OCI-LY1 (cell line): ENCODE measurements around the gene NUDT14.

Source experiments
- H2AFZ ChIP-seq: fragments of 200-600 bp; sonication (generic), shearing (Covaris generic); 2 replicates; pipeline ENCODE4 v1.6.0; 2014; ENCODE audit warnings: antibody characterized with exemption, mild to moderate bottlenecking, low read length
- H3F3A ChIP-seq: fragments of 200-600 bp; sonication (generic), shearing (Covaris generic); 2 replicates; pipeline ENCODE4 v1.6.0; 2014; ENCODE audit warnings: mild to moderate bottlenecking, antibody characterized with exemption, low read length, moderate library complexity; ENCODE audit not compliant: insufficient read depth
- H3K27ac ChIP-seq: fragments of 200-600 bp; sonication (generic); 2 replicates; pipeline ENCODE4 v1.5.1; 2014; ENCODE audit warnings: low read length, mixed run types, mild to moderate bottlenecking, low read depth; ENCODE audit not compliant: poor library complexity, severe bottlenecking
- H3K27me3 ChIP-seq: fragments of 200-600 bp; sonication (generic); 2 replicates; pipeline ENCODE4 v1.6.0; 2014; ENCODE audit warnings: antibody characterized with exemption, mild to moderate bottlenecking, low read length, moderate library complexity; ENCODE audit not compliant: insufficient read depth
- H3K36me3 ChIP-seq: fragments of 200-600 bp; sonication (generic); 2 replicates; pipeline ENCODE4 v1.6.1; 2014; ENCODE audit warnings: mild to moderate bottlenecking, antibody characterized with exemption, low read length, moderate library complexity, mixed read lengths; ENCODE audit not compliant: insufficient read depth
- H3K4me1 ChIP-seq: fragments of 200-600 bp; sonication (generic); 2 replicates; pipeline ENCODE4 v1.5.1; 2014; ENCODE audit warnings: mild to moderate bottlenecking, low read length, moderate library complexity; ENCODE audit not compliant: insufficient read depth, severe bottlenecking
- H3K4me2 ChIP-seq: fragments of 200-600 bp; sonication (generic), shearing (Covaris generic); 2 replicates; pipeline ENCODE4 v1.6.1; 2014; ENCODE audit warnings: low read length
- H3K4me3 ChIP-seq: fragments of 200-600 bp; sonication (generic); 2 replicates; pipeline ENCODE4 v1.5.1; 2014; ENCODE audit warnings: low read length, low read depth, mild to moderate bottlenecking, mixed read lengths; ENCODE audit not compliant: poor library complexity, severe bottlenecking
- H3K79me2 ChIP-seq: fragments of 200-600 bp; shearing (Covaris generic); 2 replicates; pipeline ENCODE4 v1.6.1; 2016; ENCODE audit warnings: mixed run types, low read length, mixed read lengths; ENCODE audit not compliant: insufficient read depth
- H3K9ac ChIP-seq: fragments of 200-600 bp; sonication (generic), shearing (Covaris generic); 2 replicates; pipeline ENCODE4 v1.6.1; 2014; ENCODE audit warnings: mild to moderate bottlenecking, low read length, mixed read lengths
- H3K9me2 ChIP-seq: fragments of 200-600 bp; sonication (generic), shearing (Covaris generic); 2 replicates; pipeline ENCODE4 v1.6.1; 2014; ENCODE audit warnings: low read depth, mild to moderate bottlenecking, low read length, mixed read lengths
- H3K9me3 ChIP-seq: fragments of 200-600 bp; shearing (Covaris generic); 2 replicates; pipeline ENCODE4 v1.6.1; 2014; ENCODE audit warnings: low read length, mixed read lengths
- H4K20me1 ChIP-seq: fragments of 200-600 bp; sonication (generic), shearing (Covaris generic); 2 replicates; pipeline ENCODE4 v1.6.0; 2016; ENCODE audit warnings: mild to moderate bottlenecking, low read length; ENCODE audit not compliant: insufficient read depth
- EZH2 ChIP-seq: fragments of 200-600 bp; sonication (generic), shearing (Covaris generic); IDR thresholded peaks from 2 replicates; pipeline ENCODE4 v1.8.0; 2017; ENCODE audit warnings: borderline replicate concordance, mixed run types, mild to moderate bottlenecking, antibody characterized with exemption, low read length, moderate library complexity, mixed read lengths
- TF ChIP-seq, protein P1 (sequence below): fragments of 200-600 bp; sonication (generic), shearing (Covaris generic); IDR thresholded peaks from 2 replicates; pipeline ENCODE4 v1.5.1; 2017; ENCODE audit warnings: mild to moderate bottlenecking, antibody characterized with exemption, low read length, moderate library complexity, mixed read lengths

Gene NUDT14

DNA sequence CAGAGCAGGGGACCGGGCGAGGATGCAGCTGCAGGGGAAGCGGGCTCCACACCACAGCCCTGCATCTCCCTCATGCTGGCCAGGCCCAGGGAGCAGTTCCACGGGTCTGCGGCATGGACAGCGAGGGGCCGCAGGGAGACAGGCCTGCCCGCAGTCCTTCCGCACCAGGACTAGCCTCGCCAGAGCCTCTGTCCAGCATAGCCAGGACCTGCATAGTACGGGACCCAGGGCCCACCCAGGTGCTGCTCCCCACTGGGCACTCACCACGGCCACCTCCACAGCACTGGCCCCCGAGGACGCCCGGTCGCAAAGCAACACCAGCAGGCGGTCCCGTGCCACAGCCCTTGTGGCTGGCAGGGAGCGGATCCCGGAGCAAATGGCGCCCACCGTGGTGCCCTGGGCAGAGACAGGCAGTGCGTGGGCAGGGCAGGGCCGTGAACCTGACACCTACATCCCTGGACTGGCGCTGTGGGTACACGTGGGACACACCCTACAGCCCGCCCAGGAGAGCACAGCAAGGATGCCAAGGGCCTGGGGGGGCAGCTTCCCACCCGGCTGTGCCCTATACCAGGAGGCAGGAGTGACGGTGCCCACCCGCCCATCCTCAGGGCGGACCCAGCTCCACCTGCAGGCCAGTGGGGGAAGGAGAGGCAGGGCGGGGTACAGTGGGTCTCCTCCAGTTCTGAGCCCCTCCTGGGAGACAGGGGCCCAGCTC is 36.3 kb downstream of the NUDT14 start:
- Histone ChIP-seq H3K4me1 (no peaks in the 10 kb centered on the region), H3K9me3 (peaks cover 8% of the 10 kb centered on the region), H3K4me3 (no peak overlapping the region), H3K9me2 (no peaks in the 10 kb centered on the region), H3K27ac (no peak overlapping the region), H3K79me2 (no peaks in the 10 kb centered on the region), H3K27me3 (peaks cover 7% of the 10 kb centered on the region; the same call in 1 of the 2 replicates), H2AFZ (no peak overlapping the region), H3F3A (no peaks in the 10 kb centered on the region), H3K9ac (no peak overlapping the region), H3K36me3 (no peaks in the 10 kb centered on the region), H4K20me1 (no peaks in the 10 kb centered on the region), H3K4me2 (no peak overlapping the region)
- TF ChIP-seq EZH2: no peak
- TF ChIP-seq, protein P1, sequence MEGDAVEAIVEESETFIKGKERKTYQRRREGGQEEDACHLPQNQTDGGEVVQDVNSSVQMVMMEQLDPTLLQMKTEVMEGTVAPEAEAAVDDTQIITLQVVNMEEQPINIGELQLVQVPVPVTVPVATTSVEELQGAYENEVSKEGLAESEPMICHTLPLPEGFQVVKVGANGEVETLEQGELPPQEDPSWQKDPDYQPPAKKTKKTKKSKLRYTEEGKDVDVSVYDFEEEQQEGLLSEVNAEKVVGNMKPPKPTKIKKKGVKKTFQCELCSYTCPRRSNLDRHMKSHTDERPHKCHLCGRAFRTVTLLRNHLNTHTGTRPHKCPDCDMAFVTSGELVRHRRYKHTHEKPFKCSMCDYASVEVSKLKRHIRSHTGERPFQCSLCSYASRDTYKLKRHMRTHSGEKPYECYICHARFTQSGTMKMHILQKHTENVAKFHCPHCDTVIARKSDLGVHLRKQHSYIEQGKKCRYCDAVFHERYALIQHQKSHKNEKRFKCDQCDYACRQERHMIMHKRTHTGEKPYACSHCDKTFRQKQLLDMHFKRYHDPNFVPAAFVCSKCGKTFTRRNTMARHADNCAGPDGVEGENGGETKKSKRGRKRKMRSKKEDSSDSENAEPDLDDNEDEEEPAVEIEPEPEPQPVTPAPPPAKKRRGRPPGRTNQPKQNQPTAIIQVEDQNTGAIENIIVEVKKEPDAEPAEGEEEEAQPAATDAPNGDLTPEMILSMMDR: no peak; the same call in 1 of the 2 replicates

DNA sequence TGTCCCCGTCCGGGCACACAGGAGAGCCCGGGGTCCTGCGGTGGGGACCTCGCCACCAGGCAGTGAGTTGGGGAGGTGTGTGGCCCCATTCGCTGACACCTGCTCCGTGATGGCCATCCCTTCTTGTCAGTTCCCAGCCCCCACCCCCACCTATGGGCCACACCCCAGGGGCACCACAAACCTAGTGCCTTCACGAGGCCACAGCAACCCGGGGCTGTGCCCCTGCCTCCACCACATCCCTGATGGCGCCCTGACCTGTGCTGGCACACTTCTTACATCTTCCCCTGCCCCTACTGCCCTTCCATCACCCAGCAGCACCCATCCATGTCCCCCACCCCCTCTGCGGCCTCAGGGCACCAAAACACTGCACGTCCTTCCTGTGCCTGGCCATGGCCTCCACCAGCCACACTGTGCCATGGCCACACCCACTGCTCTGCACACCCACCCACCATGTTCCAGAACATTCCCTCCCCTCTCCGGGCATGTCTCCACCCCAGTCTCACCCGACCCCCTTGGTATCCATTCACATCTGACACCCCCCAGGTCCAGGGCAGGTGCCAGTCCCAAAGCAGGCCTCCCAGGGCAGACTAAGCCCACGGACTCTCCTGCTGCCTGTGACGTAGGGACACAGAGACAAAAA is 37.0 kb downstream of the NUDT14 start:
- peaks cover 13% of the 10 kb centered on the region for H3K9me3 ChIP-seq
- no peaks in the 10 kb centered on the region for H4K20me1 ChIP-seq
- no peaks in the 10 kb centered on the region for H3K36me3 ChIP-seq
- no peak overlapping the region for H3K4me3 ChIP-seq
- no peaks in the 10 kb centered on the region for H3K9me2 ChIP-seq
- no peaks in the 10 kb centered on the region for H3F3A ChIP-seq
- no peak overlapping the region for H2AFZ ChIP-seq
- no peaks in the 10 kb centered on the region for H3K4me1 ChIP-seq
- H3K4me2 ChIP-seq: no peak overlapping the region
- H3K27ac ChIP-seq: no peak overlapping the region
- no peak for TF ChIP-seq EZH2
- peaks cover 7% of the 10 kb centered on the region; the same call in 1 of the 2 replicates for H3K27me3 ChIP-seq
- H3K9ac ChIP-seq: no peak overlapping the region
- H3K79me2 ChIP-seq: no peaks in the 10 kb centered on the region

DNA sequence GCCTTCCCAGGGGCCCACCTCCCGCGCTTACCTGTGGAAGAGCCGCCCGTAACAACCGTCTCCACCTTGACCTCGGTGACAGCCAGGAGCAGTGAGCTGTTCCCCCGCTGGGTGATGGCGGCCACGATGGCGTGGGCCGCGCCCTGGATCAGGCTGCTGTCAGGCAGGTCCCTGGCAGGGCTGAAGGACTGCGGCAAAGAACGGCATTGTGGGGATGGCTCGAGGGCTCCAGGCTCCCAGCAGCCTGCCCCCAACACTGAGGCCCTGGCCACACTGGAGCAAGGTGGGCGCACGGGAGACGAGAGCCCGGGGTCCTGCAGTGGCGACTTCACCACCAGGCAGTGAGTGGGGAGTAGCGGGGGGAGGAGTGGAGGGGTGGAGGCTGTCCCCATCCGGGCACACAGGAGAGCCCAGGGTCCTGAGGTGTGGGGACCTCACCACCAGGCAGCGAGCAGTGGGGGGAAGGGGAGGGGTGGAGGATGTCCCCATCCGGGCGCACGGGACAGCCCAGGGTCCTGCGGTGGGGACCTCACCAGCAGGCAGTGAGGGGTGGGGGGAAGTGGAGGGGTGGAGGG is 37.6 kb downstream of the NUDT14 start:
- H3K36me3 ChIP-seq: no peaks in the 10 kb centered on the region
- H3K4me2 ChIP-seq: no peak overlapping the region
- H3K4me1 ChIP-seq: no peaks in the 10 kb centered on the region
- no peaks in the 10 kb centered on the region for H3F3A ChIP-seq
- TF ChIP-seq, protein P1: no peak
- TF ChIP-seq EZH2: no peak
- no peak overlapping the region for H2AFZ ChIP-seq
- no peak overlapping the region for H3K27ac ChIP-seq
- H3K4me3 ChIP-seq: no peak overlapping the region
- H3K79me2 ChIP-seq: no peaks in the 10 kb centered on the region
- peaks cover 13% of the 10 kb centered on the region for H3K9me3 ChIP-seq
- peaks cover 7% of the 10 kb centered on the region; the same call in 1 of the 2 replicates for H3K27me3 ChIP-seq
- no peak overlapping the region for H3K9ac ChIP-seq
- no peaks in the 10 kb centered on the region for H4K20me1 ChIP-seq
- H3K9me2 ChIP-seq: no peaks in the 10 kb centered on the region
